GM19351 (cell line): ENCODE results near the gene BSN.

ENCODE experiments used
- ATAC-seq: cut with Tn5 transposase; IDR thresholded peaks from one replicate; pipeline ENCODE4 v1.9.1; 2021; ENCODE audit warnings: mild to moderate bottlenecking, moderate library complexity; ENCODE audit not compliant: unreplicated experiment

BSN gene

GRCh38 chr3:49628249-49628648, 74.0 kb downstream of the BSN start:
- ATAC-seq = no peak

GRCh38 chr3:49629451-49629850, 75.2 kb downstream of the BSN start:
- ATAC-seq = no peak

- no peak for ATAC-seq
These were observed 75.6 kb downstream of the BSN start for GRCh38 chr3:49629866-49630265.

- no peak for ATAC-seq
These were observed 76.5 kb downstream of the BSN start for GRCh38 chr3:49630784-49631183.

- ATAC-seq = no peak
These were observed 80.5 kb downstream of the BSN start for GRCh38 chr3:49634736-49635135.

- no peak for ATAC-seq
These were observed 82.8 kb downstream of the BSN start for GRCh38 chr3:49636883-49637609.

GRCh38 chr3:49638445-49638844, 84.2 kb downstream of the BSN start:
- no peak for ATAC-seq

- ATAC-seq = no peak
These were observed 85.3 kb downstream of the BSN start for GRCh38 chr3:49639551-49639950.

GRCh38 chr3:49641292-49641691, 87.0 kb downstream of the BSN start:
- ATAC-seq = no peak

- no peak for ATAC-seq
These were observed 87.8 kb downstream of the BSN start for GRCh38 chr3:49641921-49642707.

- ATAC-seq = no peak
These were observed 88.5 kb downstream of the BSN start for GRCh38 chr3:49642708-49643145.

GRCh38 chr3:49644684-49645083, 90.4 kb downstream of the BSN start:
- ATAC-seq = no peak

GRCh38 chr3:49646236-49646635, 92.0 kb downstream of the BSN start:
- no peak for ATAC-seq

GRCh38 chr3:49647741-49648140, 93.5 kb downstream of the BSN start:
- no peak for ATAC-seq

- ATAC-seq = no peak
These were observed 94.2 kb downstream of the BSN start for GRCh38 chr3:49648354-49649019.

- ATAC-seq = no peak
These were observed 95.3 kb downstream of the BSN start for GRCh38 chr3:49649576-49649975.

- no peak for ATAC-seq
These were observed 95.9 kb downstream of the BSN start for GRCh38 chr3:49650177-49650576.

- no peak for ATAC-seq
These were observed 96.4 kb downstream of the BSN start for GRCh38 chr3:49650637-49651036.

GRCh38 chr3:49652218-49652902, 98.1 kb downstream of the BSN start:
- ATAC-seq = no peak

GRCh38 chr3:49652903-49653415, 98.7 kb downstream of the BSN start:
- ATAC-seq = no peak

- no peak for ATAC-seq
These were observed 99.3 kb downstream of the BSN start for GRCh38 chr3:49653621-49654020.
